HG02798 (cell line): ENCODE results near the gene GLTP.
"Not testable (repeated sequence)": the region's sequence is repeated elsewhere in the genome, so short reads cannot be mapped to it uniquely, and the experiment has no call there.

ENCODE experiments used
- ATAC-seq: cut with Tn5 transposase; IDR thresholded peaks from one replicate; pipeline ENCODE4 v1.9.1; 2021; ENCODE audit warnings: mild to moderate bottlenecking; ENCODE audit not compliant: unreplicated experiment, poor library complexity

GLTP gene

GRCh38 chr12:109879351-109880042 is 844 bp downstream of the GLTP start:
- no peak for ATAC-seq

- ATAC-seq: no peak
Measured at GRCh38 chr12:109878749-109879148, 1.6 kb downstream of the GLTP start.

- ATAC-seq: no peak
Measured at GRCh38 chr12:109878247-109878625, 2.1 kb downstream of the GLTP start.

GRCh38 chr12:109877504-109878246 is 2.7 kb downstream of the GLTP start:
- ATAC-seq: no peak

- no peak for ATAC-seq
Measured at GRCh38 chr12:109876406-109876805, 3.9 kb downstream of the GLTP start.

GRCh38 chr12:109875572-109876131 is 4.7 kb downstream of the GLTP start:
- no peak for ATAC-seq

GRCh38 chr12:109873653-109874052 is 6.7 kb downstream of the GLTP start:
- no peak for ATAC-seq

GRCh38 chr12:109871668-109872314 is 8.6 kb downstream of the GLTP start:
- no peak for ATAC-seq

GRCh38 chr12:109870648-109871047 is 9.7 kb downstream of the GLTP start:
- ATAC-seq: no peak

- ATAC-seq: no peak
Measured at GRCh38 chr12:109868182-109869051, 11.9 kb downstream of the GLTP start.

GRCh38 chr12:109864916-109865315 is 15.4 kb downstream of the GLTP start:
- ATAC-seq: no peak

GRCh38 chr12:109863847-109864712 is 16.3 kb downstream of the GLTP start:
- ATAC-seq: no peak

GRCh38 chr12:109862491-109862890 is 17.9 kb downstream of the GLTP start:
- ATAC-seq: not testable (repeated sequence)

- no peak for ATAC-seq
Measured at GRCh38 chr12:109861689-109862314, 18.5 kb downstream of the GLTP start.

- ATAC-seq: no peak
Measured at GRCh38 chr12:109860977-109861376, 19.4 kb downstream of the GLTP start.

- no peak for ATAC-seq
Measured at GRCh38 chr12:109858764-109859163, 21.6 kb downstream of the GLTP start.

GRCh38 chr12:109857715-109858114 is 22.6 kb downstream of the GLTP start:
- ATAC-seq: no peak

- no peak for ATAC-seq
Measured at GRCh38 chr12:109855377-109855776, 25.0 kb downstream of the GLTP start.

GRCh38 chr12:109850518-109850917 is 29.8 kb downstream of the GLTP start:
- not testable (repeated sequence) for ATAC-seq
